H1 (cell line): ENCODE data around the gene GPR35. TPM values are rescaled to one million over a fixed set of nuclear protein-coding genes. Genes with fewer than 3 reads are reported as not detected.

ENCODE experiments used
- CTCF ChIA-PET: fragments of 300-600 bp; sonication (Branson Sonifier 250); formaldehyde crosslinking; loops from one replicate; lab custom pipeline; 2021; ENCODE audit not compliant: partially characterized antibody; lab: Charles Lee
- POLR2A ChIA-PET: fragments of 300-600 bp; sonication (Branson Sonifier 250); formaldehyde crosslinking; loops from one replicate; lab custom pipeline; 2021; ENCODE audit warnings: inconsistent platforms; ENCODE audit not compliant: partially characterized antibody; lab: Charles Lee
- DNase-seq, 2 experiments: peaks; one replicate each; pipeline versions ENCODE4 v3.0.0 to v3.0.0-alpha.2; 2010 to 2022; ENCODE audit warnings: low spot score in 2 of 2, low read depth in 1 of 2, mixed read lengths in 1 of 2
- FAIRE-seq: peaks from 2 replicates; lab custom pipeline; 2011; peaks lifted over from hg19 to GRCh38; lab: Jason Lieb, UNC
- H2AFZ ChIP-seq: 2 replicates; pipeline ENCODE4 v1.8.1; 2012; ENCODE audit warnings: low read length, inconsistent platforms
- H2AK5ac ChIP-seq: 2 replicates; pipeline ENCODE4 v1.6.1; 2013; ENCODE audit warnings: low read depth, low read length
- H2BK120ac ChIP-seq: replicated peaks from 2 replicates; pipeline ENCODE3; 2013; ENCODE audit warnings: low read depth, low read length, inconsistent platforms
- H2BK12ac ChIP-seq: 2 replicates; pipeline ENCODE4 v1.6.1; 2013; ENCODE audit warnings: low read depth, low read length
- H2BK15ac ChIP-seq: 2 replicates; pipeline ENCODE4 v1.6.1; 2013; ENCODE audit warnings: low read length
- H2BK20ac ChIP-seq: 2 replicates; pipeline ENCODE4 v1.6.1; 2013; ENCODE audit warnings: low read length
- H2BK5ac ChIP-seq: 2 replicates; pipeline ENCODE4 v1.6.1; 2013; ENCODE audit warnings: low read depth, low read length
- H3K14ac ChIP-seq: 2 replicates; pipeline ENCODE4 v1.6.1; 2013; ENCODE audit warnings: inconsistent platforms; ENCODE audit not compliant: insufficient read length
- H3K18ac ChIP-seq: 2 replicates; pipeline ENCODE4 v1.6.1; 2013; ENCODE audit warnings: low read length; ENCODE audit errors: extremely low read depth
- H3K23ac ChIP-seq: 2 replicates; pipeline ENCODE4 v1.6.1; 2013; ENCODE audit warnings: inconsistent platforms; ENCODE audit not compliant: insufficient read length
- H3K23me2 ChIP-seq: 2 replicates; pipeline ENCODE4 v1.6.1; 2013; ENCODE audit warnings: low read depth, low read length
- H3K27ac ChIP-seq: 2 replicates; pipeline ENCODE4 v1.6.1; 2011; ENCODE audit warnings: low read depth, low read length, inconsistent platforms
- H3K27me3 ChIP-seq, 4 experiments: replicated peaks in 1 of 4; 1 replicate in 1 of 4; 2 replicates in 3 of 4; pipeline versions ENCODE4 v1.6.1 to v1.8.1; 2011 to 2013; ENCODE audit warnings: low read length in 3 of 4, mild to moderate bottlenecking in 3 of 4, inconsistent platforms in 2 of 4, mixed read lengths in 2 of 4, moderate library complexity in 1 of 4; ENCODE audit not compliant: control insufficient read depth in 3 of 4, insufficient read depth in 3 of 4; ENCODE audit errors: extremely low read depth in 1 of 4
- H3K36me3 ChIP-seq, 4 experiments: 2 replicates each; pipeline versions ENCODE4 v1.6.1 to v1.8.1; 2011 to 2013; ENCODE audit warnings: mild to moderate bottlenecking in 4 of 4, low read length in 3 of 4, moderate library complexity in 2 of 4, control low read depth in 1 of 4, inconsistent platforms in 1 of 4; ENCODE audit not compliant: insufficient read depth in 4 of 4, control insufficient read depth in 2 of 4
- H3K4ac ChIP-seq: replicated peaks from 2 replicates; pipeline ENCODE3; 2013; ENCODE audit warnings: low read length, low read depth, mixed read lengths, inconsistent platforms; ENCODE audit not compliant: insufficient read length
- H3K4me1 ChIP-seq, 4 experiments: replicated peaks in 1 of 4; 1 replicate in 1 of 4; 2 replicates in 3 of 4; pipeline versions ENCODE4 v1.6.1 to v1.8.1; 2011 to 2013; ENCODE audit warnings: low read length in 3 of 4, inconsistent platforms in 2 of 4, mixed read lengths in 1 of 4; ENCODE audit not compliant: insufficient read depth in 4 of 4, control insufficient read depth in 3 of 4
- H3K4me2 ChIP-seq, 2 experiments: 2 replicates each; pipeline versions ENCODE4 v1.6.1 to v1.8.1; 2011 to 2013; ENCODE audit warnings: low read depth in 2 of 2, low read length in 2 of 2, control low read depth in 1 of 2, inconsistent platforms in 1 of 2, mild to moderate bottlenecking in 1 of 2; ENCODE audit not compliant: insufficient read depth in 1 of 2
- H3K4me3 ChIP-seq, 4 experiments: fragments of 200-600, 300-600 bp in 1 of 4; sonication (generic), shearing (Covaris generic), sonication (Bioruptor Twin) in 1 of 4; 2 replicates each; pipeline versions ENCODE4 v1.5.1 to v1.8.1; 2011 to 2016; ENCODE audit warnings: low read length in 4 of 4, low read depth in 3 of 4, control low read depth in 2 of 4, inconsistent platforms in 2 of 4, mild to moderate bottlenecking in 2 of 4, mixed read lengths in 1 of 4, moderate library complexity in 1 of 4; ENCODE audit not compliant: insufficient read depth in 2 of 4; ENCODE audit errors: extremely low read depth in 1 of 4
- H3K56ac ChIP-seq: replicated peaks from 2 replicates; pipeline ENCODE3; 2013; ENCODE audit warnings: low read depth, mild to moderate bottlenecking, mixed read lengths, low read length, inconsistent platforms; ENCODE audit not compliant: insufficient read length
- H3K79me1 ChIP-seq: 2 replicates; pipeline ENCODE4 v1.6.1; 2013; ENCODE audit warnings: low read depth, low read length, control low read depth
- H3K79me2 ChIP-seq, 2 experiments: 2 replicates each; pipeline versions ENCODE4 v1.6.1 to v1.8.1; 2012 to 2013; ENCODE audit warnings: low read length in 2 of 2, mild to moderate bottlenecking in 2 of 2, inconsistent platforms in 1 of 2; ENCODE audit not compliant: insufficient read depth in 2 of 2, control insufficient read depth in 1 of 2
- H3K9ac ChIP-seq, 4 experiments: replicated peaks in 1 of 4; 1 replicate in 1 of 4; 2 replicates in 3 of 4; pipeline versions ENCODE4 v1.6.1 to v1.8.1; 2011 to 2013; ENCODE audit warnings: low read depth in 3 of 4, low read length in 3 of 4, control low read depth in 2 of 4, mild to moderate bottlenecking in 2 of 4, moderate library complexity in 2 of 4, inconsistent platforms in 1 of 4; ENCODE audit errors: extremely low read depth in 1 of 4
- H3K9me3 ChIP-seq, 2 experiments: 2 replicates each; pipeline versions ENCODE4 v1.6.1 to v1.8.1; 2012 to 2013; ENCODE audit warnings: mild to moderate bottlenecking in 2 of 2, moderate library complexity in 2 of 2, control low read depth in 1 of 2, inconsistent platforms in 1 of 2, low read depth in 1 of 2, low read length in 1 of 2, mixed read lengths in 1 of 2; ENCODE audit not compliant: insufficient read depth in 2 of 2
- H4K20me1 ChIP-seq, 2 experiments: replicated peaks in 1 of 2; 2 replicates each; pipeline versions ENCODE3 to v1.8.1; 2011 to 2013; ENCODE audit warnings: inconsistent platforms in 2 of 2, low read length in 2 of 2, mild to moderate bottlenecking in 1 of 2; ENCODE audit not compliant: insufficient read depth in 2 of 2, control insufficient read depth in 1 of 2
- H4K5ac ChIP-seq: 2 replicates; pipeline ENCODE4 v1.6.1; 2013; ENCODE audit warnings: low read length, low read depth, mixed read lengths, inconsistent platforms; ENCODE audit not compliant: insufficient read length
- H4K8ac ChIP-seq: 2 replicates; pipeline ENCODE4 v1.8.0; 2013; ENCODE audit warnings: mild to moderate bottlenecking, moderate library complexity, low read length, inconsistent platforms; ENCODE audit not compliant: insufficient read depth; ENCODE audit errors: extremely low read depth
- H4K91ac ChIP-seq: replicated peaks from 2 replicates; pipeline ENCODE3; 2013; ENCODE audit warnings: low read length, mixed read lengths, inconsistent platforms; ENCODE audit not compliant: insufficient read length
- BRCA1 ChIP-seq: IDR thresholded peaks from 2 replicates; pipeline ENCODE4 v1.6.1; 2012; ENCODE audit warnings: low read depth, low read length, improper control_type of control experiment
- HDAC6 ChIP-seq: IDR thresholded peaks from one replicate; pipeline ENCODE4 v1.7.1; 2012; ENCODE audit warnings: low read depth, mild to moderate bottlenecking, inconsistent platforms, low read length, moderate library complexity
- JUND ChIP-seq: IDR thresholded peaks from 2 replicates; pipeline ENCODE4 v1.6.1; 2011; ENCODE audit warnings: mild to moderate bottlenecking, improper control_type of control experiment, low read length
- MAFK ChIP-seq: IDR thresholded peaks from 2 replicates; pipeline ENCODE4 v1.6.1; 2012; ENCODE audit warnings: low read depth, mild to moderate bottlenecking, improper control_type of control experiment, low read length
- POU5F1 ChIP-seq: IDR thresholded peaks from 2 replicates; pipeline ENCODE4 v1.6.1; 2011; ENCODE audit warnings: low read depth, mild to moderate bottlenecking, low read length, moderate library complexity
- RNF2 ChIP-seq: fragments of 200-900, 300-1000 bp; sonication (generic); IDR thresholded peaks from 2 replicates; pipeline ENCODE4 v1.7.1; 2016; ENCODE audit warnings: borderline replicate concordance, low read depth, mild to moderate bottlenecking, antibody characterized with exemption, low read length; ENCODE audit not compliant: poor library complexity, severe bottlenecking; ENCODE audit errors: missing control alignments
- SIX5 ChIP-seq: IDR thresholded peaks from 2 replicates; pipeline ENCODE4 v1.6.1; 2011; ENCODE audit warnings: mild to moderate bottlenecking, low read depth, low read length
- SRF ChIP-seq: IDR thresholded peaks from 2 replicates; pipeline ENCODE4 v1.6.1; 2011; ENCODE audit warnings: mild to moderate bottlenecking, low read depth, low read length, moderate library complexity
- TAF7 ChIP-seq: optimal IDR thresholded peaks from 2 replicates; pipeline ENCODE3; 2011; ENCODE audit warnings: low read depth, mild to moderate bottlenecking, inconsistent platforms, low read length, moderate library complexity, borderline replicate concordance
- TBP ChIP-seq: IDR thresholded peaks from 2 replicates; pipeline ENCODE4 v1.6.1; 2011; ENCODE audit warnings: low read depth, low read length, improper control_type of control experiment
- TCF12 ChIP-seq: IDR thresholded peaks from 2 replicates; pipeline ENCODE4 v1.6.1; 2011; ENCODE audit warnings: low read depth, mild to moderate bottlenecking, low read length
- ZNF274 ChIP-seq: IDR thresholded peaks from 2 replicates; pipeline ENCODE4 v1.7.0; 2012; ENCODE audit warnings: low read length, borderline replicate concordance; ENCODE audit errors: extremely low read depth
- WGBS, 2 experiments: shearing (Covaris generic) in 1 of 2; methylation state at CpG; one replicate each; pipeline versions ENCODE4 v1.1.6 to v1.1.7; 2013 to 2015; ENCODE audit warnings: low lambda C conversion rate in 2 of 2, mixed read lengths in 2 of 2, inconsistent platforms in 1 of 2, low coverage in 1 of 2, missing lambda C conversion rate in 1 of 2; ENCODE audit not compliant: insufficient replicate concordance in 2 of 2, insufficient coverage in 1 of 2, insufficient read length in 1 of 2; ENCODE audit errors: extremely low coverage in 1 of 2, missing lambda C conversion rate in 1 of 2; 5-methylcytosine and 5-hydroxymethylcytosine counted together
- polyA plus RNA-seq, 7 experiments: library from polyadenylated mRNA; depleted of rRNA in 3 of 7; stranded (reverse) in 5 of 7; unstranded in 2 of 7; fragments of >200 nt in 5 of 7; fragments of 200-250 nt in 2 of 7; gene quantifications; 1 replicate in 5 of 7; 2 replicates in 1 of 7; 4 replicates in 1 of 7; pipeline versions ENCODE4 v1.2.1 to v1.2.3, GENCODE V29; 2011 to 2013; ENCODE audit warnings: missing spikeins in 2 of 7, mixed read lengths in 2 of 7
- total RNA-seq: library from RNA; stranded (reverse); fragmentation: NEBNext Ultra II Directional; extraction: Animal tissue kit (Norgen Biotek cat#: 25700); gene quantifications from 2 replicates; pipeline ENCODE4 v1.2.1, GENCODE V29; 2021
- TF ChIP-seq, protein P1 (sequence below): IDR thresholded peaks from 2 replicates; pipeline ENCODE4 v1.6.1; 2012; ENCODE audit warnings: inconsistent platforms

Gene GPR35
- total and polyA plus RNA-seq, 2 of the 8 experiments (the other 6 are each of a cell fraction or from before 2014, with no cell fraction given) = 0.47 TPM; not detected in 1

DNA sequence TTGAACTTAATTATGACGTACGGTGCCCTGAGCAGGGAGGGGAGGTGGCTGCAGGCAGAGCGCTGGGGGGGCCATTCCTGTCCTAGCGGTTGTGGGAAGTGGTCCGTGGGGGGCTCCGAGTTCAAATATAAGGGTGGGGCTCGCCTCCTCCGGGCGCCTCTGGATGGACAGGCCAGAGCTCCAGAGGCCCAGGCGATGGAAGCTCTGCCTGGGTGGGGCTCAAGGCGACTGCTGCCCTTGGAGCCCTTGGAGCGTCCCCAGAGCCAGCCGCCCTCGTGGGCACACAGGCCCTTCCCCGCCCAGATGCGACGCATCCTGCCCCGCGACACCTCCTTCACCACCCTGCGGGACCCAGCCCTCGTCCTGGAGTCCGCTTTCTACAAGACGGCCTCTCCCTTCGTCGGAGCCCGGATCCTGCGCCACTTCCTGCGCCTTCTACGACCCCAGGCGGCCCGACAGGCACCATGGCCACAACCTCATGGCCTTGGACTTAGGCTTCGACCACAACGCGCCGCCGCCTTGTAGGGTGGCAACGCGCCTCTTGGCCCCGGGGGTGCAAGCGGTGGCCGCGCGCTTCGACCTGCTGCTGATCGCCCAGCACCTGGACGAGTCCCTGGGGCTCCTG is 46.9 kb downstream of the GPR35 start:
- Histone ChIP-seq H3K9ac (no peak overlapping the region), H3K36me3 (no peaks in the 10 kb centered on the region), H3K18ac (no peak overlapping the region), H3K23ac (no peak overlapping the region), H3K14ac (no peak overlapping the region), H3K79me2 (no peaks in the 10 kb centered on the region), H2AFZ (no peak overlapping the region), H3K27ac (no peak overlapping the region), H3K4me3 (no peak overlapping the region; a peak in 1 of 8 replicates), H3K79me1 (no peaks in the 10 kb centered on the region), H2BK15ac (no peak overlapping the region), H4K8ac (0 out of 2 replicates have a peak overlapping the region, but pooled peaks have one; percentile 77), H2BK12ac (no peak overlapping the region), H4K5ac (no peak overlapping the region), H3K56ac (no peak overlapping the region), H2BK5ac (no peak overlapping the region), H4K91ac (no peak overlapping the region), H3K23me2 (peaks cover 2% of the 10 kb centered on the region; the same call in 1 of the 2 replicates), H3K4ac (no peak overlapping the region), H3K9me3 (no peaks in the 10 kb centered on the region), H2BK120ac (no peak overlapping the region), H4K20me1 (no peaks in the 10 kb centered on the region), H2BK20ac (no peak overlapping the region), H3K27me3 (0 out of 7 replicates have a peak, but pooled peaks cover 0 to 6% (median 0%) of the 10 kb centered on the region in 4 experiments), H3K4me2 (peak overlapping the region; percentile 17 to 38; a peak in 1 of 4 replicates), H2AK5ac (no peak overlapping the region), H3K4me1 (no peaks in the 10 kb centered on the region)
- ChIA-PET POLR2A (no interaction called here), CTCF (no interaction called here)
- DNase-seq (peak in 1 of 2 experiments; percentile 44), FAIRE-seq (no peak)
- WGBS, 2 experiments = 89% methylated on average over 27 of the region's 46 CpGs; no CpG with 5 or more reads in 1 of the 2 experiments
- TF ChIP-seq HDAC6 = no peak
- no peak for TF ChIP-seq RNF2
- TF ChIP-seq POU5F1 = no peak
- TF ChIP-seq, protein P1, sequence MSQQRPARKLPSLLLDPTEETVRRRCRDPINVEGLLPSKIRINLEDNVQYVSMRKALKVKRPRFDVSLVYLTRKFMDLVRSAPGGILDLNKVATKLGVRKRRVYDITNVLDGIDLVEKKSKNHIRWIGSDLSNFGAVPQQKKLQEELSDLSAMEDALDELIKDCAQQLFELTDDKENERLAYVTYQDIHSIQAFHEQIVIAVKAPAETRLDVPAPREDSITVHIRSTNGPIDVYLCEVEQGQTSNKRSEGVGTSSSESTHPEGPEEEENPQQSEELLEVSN = no peak
- TF ChIP-seq TAF7 = no peak
- TF ChIP-seq TBP = no peak
- TF ChIP-seq BRCA1 = no peak
- no peak for TF ChIP-seq JUND
- TF ChIP-seq SRF = no peak
- no peak for TF ChIP-seq TCF12
- TF ChIP-seq ZNF274 = no peak
- no peak for TF ChIP-seq MAFK
- no peak for TF ChIP-seq SIX5
